HG03469 (cell line): ENCODE data around the gene VCAN.
A peak's percentile ranks its signal among the peaks of the same experiment; 100 is the strongest.

ENCODE experiments used
- ATAC-seq: cut with Tn5 transposase; IDR thresholded peaks from one replicate; pipeline ENCODE4 v1.9.1; 2021; ENCODE audit warnings: mild to moderate bottlenecking, moderate library complexity, moderate number of reproducible peaks; ENCODE audit not compliant: unreplicated experiment

VCAN gene

DNA sequence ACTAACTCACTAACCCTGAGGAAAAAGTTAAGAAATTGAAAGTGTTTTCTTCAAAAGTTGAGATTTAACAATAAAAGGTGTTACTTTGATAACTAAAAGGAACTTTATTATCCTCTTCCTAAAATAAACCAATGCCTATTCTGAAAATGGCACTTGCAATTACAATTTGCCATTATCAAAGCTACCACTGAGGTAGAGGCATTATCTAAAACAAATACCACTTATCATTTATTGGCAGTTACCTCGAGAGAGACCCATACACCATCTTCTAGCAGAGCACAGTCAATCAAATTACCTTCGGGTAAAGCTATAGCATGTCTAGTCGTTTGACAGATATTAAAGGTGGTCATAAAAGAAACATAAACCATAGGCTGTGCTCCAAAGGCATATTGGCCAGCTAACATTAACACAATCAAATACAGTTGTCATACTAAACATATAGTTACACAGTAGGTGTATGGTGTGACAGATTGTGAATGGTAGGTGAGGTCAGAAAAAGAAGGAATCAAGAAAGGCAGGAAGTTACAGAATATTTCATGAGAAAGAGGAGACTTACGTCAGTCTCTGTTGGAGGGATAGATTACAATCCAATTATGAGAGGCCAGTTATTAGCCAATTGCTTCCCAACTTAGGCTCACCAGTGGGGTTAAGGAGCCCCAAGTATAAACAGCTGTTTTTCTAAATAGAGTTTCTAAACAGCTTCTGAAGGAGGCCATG is 56.3 kb downstream of the VCAN start:
- no peak for ATAC-seq

DNA sequence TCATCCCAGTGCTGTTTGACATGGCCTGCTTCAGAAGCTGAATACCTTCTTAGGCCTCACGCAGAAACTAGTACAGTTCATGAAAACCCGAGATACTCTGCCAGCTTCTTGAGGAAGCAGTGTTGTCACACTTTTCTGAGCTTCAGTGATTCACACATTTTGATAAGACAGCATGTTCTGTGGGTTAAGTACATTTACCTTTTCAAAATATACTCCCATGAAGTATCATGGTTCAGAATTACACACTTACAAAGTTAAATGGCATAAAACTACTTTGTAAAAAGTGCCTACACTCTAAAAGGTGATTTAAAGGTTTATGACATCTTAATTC is 56.9 kb downstream of the VCAN start:
- ATAC-seq = no peak

DNA sequence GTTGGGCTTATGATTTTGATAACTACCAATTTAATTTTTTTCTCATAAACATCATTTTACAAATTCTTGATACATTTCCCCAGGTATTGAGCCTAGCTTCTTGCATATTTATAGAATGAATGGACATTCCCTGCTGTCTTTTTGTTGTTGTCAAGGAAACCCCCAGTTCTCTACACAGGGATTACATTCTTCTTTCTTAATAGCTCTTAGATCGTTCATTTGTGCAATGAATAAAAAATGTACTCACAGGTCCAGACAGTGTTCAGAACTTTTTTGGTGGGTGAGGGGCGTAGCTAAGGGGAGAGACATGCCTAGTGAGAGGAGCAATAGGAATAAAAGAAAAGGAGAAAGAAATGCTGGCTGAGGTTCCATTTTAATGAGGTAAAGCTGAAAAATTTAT is 58.6 kb downstream of the VCAN start:
- ATAC-seq = no peak

DNA sequence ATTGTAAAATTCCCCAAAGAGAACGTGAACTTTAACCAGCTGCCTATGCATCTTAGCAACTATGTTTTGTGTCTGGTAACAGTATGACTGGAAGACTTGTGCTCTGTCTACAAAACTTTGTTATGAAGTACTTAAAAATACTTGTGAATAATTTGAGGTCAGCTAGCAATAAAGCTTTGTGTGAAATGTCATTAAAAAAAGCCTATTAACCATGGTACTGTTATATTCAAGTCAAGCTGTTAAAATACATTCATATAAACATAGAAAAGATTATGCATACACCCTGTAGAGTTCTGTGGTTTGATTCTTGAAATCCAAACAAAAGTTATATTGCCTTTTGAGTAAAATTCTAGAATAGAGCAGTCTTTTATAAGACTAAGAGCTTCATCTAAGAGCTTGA is 60.1 kb downstream of the VCAN start:
- no peak for ATAC-seq

DNA sequence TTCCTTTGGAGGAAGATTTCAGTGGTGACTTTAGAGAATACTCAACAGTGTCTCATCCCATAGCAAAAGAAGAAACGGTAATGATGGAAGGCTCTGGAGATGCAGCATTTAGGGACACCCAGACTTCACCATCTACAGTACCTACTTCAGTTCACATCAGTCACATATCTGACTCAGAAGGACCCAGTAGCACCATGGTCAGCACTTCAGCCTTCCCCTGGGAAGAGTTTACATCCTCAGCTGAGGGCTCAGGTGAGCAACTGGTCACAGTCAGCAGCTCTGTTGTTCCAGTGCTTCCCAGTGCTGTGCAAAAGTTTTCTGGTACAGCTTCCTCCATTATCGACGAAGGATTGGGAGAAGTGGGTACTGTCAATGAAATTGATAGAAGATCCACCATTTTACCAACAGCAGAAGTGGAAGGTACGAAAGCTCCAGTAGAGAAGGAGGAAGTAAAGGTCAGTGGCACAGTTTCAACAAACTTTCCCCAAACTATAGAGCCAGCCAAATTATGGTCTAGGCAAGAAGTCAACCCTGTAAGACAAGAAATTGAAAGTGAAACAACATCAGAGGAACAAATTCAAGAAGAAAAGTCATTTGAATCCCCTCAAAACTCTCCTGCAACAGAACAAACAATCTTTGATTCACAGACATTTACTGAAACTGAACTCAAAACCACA is 67.4 kb downstream of the VCAN start:
- peak; percentile 79 for ATAC-seq

DNA sequence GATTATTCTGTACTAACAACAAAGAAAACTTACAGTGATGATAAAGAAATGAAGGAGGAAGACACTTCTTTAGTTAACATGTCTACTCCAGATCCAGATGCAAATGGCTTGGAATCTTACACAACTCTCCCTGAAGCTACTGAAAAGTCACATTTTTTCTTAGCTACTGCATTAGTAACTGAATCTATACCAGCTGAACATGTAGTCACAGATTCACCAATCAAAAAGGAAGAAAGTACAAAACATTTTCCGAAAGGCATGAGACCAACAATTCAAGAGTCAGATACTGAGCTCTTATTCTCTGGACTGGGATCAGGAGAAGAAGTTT is 67.9 kb downstream of the VCAN start:
- ATAC-seq = no peak

DNA sequence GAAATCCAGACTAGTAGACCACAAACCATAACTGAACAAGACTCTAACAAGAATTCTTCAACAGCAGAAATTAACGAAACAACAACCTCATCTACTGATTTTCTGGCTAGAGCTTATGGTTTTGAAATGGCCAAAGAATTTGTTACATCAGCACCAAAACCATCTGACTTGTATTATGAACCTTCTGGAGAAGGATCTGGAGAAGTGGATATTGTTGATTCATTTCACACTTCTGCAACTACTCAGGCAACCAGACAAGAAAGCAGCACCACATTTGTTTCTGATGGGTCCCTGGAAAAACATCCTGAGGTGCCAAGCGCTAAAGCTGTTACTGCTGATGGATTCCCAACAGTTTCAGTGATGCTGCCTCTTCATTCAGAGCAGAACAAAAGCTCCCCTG is 68.6 kb downstream of the VCAN start:
- ATAC-seq = no peak

DNA sequence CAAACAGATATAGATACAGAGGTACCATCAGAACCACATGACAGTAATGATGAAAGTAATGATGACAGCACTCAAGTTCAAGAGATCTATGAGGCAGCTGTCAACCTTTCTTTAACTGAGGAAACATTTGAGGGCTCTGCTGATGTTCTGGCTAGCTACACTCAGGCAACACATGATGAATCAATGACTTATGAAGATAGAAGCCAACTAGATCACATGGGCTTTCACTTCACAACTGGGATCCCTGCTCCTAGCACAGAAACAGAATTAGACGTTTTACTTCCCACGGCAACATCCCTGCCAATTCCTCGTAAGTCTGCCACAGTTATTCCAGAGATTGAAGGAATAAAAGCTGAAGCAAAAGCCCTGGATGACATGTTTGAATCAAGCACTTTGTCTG is 69.2 kb downstream of the VCAN start:
- ATAC-seq = no peak

DNA sequence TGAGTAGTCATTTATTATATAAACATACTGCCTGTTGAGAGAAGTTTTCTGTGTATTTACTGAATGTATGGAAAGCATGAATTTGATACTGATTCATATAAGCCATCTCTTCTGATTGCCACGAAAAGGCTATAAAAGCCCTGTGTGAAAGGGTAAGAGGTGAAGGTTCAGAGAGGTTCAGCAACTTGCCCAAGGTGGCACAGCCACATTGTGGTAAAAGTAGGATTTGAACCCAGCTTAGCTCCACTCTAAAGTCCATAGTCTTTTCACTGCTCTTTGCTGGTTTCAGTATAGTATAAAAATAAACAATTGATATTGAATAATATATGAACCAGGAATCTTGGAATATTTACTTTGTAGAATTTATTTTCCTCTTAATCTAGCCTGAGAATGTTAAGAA is 71.3 kb downstream of the VCAN start:
- no peak for ATAC-seq

DNA sequence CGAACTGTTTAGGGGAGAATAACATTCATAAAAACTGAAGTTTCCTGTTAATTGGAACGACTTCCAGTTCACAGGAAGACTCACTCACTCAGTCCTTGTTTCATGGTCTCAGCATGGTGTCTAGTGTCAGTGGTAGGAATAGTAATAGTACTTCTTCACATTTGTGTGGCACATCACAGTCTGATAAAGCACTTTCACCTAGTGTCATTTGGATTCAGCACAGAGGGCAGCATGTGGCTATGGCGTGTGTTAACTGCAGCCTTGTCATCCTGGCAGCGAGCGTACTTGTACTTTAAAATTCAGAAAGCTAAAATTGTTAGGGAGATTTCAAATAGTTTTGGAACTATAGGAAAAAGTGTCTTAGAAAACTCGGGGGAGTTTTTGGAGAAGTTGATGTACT is 72.4 kb downstream of the VCAN start:
- ATAC-seq = no peak

DNA sequence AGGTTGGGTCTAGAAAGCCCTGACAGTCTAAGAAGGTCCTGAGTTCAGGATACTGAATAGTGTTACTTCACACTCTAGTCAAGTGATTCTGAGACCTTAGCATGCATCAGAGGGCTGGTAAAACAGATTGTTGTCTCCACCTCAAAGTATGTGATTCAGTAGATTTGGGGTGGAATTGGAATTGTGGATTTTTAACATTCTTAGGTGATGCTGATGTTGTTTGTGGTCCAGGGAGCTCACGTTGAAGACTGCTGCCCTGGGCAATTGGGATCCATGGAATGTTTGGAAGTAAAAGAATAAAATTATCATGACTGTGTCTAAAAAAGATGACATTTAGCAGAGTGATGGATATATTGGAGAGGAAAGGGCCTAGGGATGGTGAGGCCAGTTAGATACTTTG is 75.6 kb downstream of the VCAN start:
- no peak for ATAC-seq

DNA sequence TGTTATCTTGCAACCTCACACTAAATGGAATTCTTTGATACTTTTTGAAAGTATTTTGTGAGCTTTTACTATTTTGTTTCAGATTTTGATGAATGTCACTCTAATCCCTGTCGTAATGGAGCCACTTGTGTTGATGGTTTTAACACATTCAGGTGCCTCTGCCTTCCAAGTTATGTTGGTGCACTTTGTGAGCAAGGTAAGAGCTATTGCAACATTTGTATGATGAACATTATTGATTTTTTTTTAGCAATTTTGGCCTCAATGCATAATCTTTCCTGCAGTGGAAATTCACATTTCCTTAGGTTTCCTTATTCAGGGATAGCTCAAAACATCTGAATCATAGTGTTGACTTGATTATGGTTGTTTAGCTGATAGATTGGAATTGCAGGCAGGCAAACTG is 76.3 kb downstream of the VCAN start:
- no peak for ATAC-seq

DNA sequence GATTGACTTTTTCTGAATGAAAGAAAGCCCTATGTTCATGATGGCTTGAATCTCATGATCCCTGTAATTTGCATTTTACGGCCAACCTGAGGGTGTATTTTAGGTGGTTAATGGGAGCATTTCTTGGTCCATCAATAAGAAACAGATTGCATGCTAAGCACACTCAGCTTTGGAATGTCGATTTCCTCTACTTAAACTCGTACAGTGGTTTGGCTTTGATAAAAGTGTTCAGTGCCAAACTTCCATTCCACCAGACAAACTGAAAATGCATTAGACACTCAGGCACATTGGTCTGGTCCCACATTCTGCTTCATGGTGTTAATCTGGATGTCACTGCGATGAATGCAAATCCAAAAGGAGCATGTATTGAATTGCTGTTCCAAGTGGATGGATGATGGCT is 77.0 kb downstream of the VCAN start:
- ATAC-seq = no peak

DNA sequence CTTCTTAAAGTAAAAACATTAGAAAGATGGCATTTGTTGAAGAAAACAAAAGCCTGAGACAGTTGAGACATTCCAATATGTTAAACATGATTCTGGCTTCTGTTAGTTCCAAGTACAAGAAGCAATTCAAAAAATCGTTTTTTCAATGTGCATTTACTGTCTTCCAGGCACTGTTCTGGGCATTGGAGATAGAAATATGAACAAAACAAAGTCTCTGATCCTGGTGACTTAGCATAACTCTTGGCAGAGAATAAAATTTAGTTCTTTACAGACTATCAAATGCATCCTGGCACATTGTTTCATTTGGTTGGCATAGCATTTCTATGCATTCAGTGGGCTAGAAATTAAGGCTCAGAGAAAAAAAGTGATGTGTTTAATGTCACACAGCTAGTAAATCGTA is 77.5 kb downstream of the VCAN start:
- ATAC-seq = no peak

DNA sequence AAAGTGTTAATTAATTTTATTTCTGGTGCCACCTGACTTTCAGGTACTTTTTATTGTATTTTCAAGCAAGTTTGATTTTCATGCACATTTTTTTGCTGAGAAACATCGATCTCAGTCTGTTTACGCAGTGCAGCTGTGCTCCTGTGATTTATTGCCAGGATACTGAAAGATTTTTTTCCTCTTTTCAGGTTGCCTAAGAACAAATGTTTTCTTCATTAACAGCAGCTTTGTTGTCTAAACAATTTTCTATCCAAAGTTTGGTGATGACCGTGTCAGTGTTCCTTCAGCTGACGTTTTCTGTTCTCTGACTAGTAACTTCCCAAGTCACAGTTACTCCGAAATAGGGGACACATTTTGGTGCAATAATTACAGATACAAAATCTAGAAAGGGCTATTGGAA is 78.1 kb downstream of the VCAN start:
- no peak for ATAC-seq

DNA sequence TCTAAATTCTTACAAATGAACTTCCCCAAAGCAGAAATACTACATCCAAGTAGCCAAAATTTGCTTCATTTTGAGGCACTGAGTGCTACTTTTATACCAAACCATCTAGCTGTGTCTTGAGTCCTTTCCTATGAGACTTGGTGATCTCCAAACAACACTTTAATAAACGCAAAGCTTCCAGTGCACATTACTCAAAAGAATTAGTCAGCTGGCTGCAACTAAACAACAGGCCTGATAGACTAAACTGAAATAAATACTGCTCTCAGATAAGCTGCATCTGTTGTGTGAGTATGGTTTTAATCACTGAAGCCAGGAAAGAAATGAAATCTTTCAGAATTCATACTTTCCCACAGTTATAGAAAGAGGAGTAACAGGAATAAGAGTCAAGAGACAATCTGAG is 80.3 kb downstream of the VCAN start:
- no peak for ATAC-seq

DNA sequence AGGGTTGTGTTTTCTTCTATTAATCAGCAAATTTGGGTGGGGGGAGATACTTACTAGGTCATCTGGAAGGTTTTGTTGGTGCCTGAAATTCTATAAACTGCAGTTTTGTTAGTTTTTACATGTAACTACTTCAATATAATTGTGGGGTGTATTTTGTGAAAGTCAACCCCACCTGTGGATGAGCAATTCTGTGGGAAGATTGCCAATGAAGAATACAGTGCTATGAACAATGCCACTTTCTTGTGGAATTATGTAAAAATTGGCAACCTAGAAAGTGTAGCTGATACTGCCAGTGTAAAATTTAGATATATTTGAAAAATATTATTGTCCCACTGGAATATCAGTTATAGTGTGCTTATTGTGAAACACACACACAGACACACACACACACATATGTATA is 80.7 kb downstream of the VCAN start:
- no peak for ATAC-seq

DNA sequence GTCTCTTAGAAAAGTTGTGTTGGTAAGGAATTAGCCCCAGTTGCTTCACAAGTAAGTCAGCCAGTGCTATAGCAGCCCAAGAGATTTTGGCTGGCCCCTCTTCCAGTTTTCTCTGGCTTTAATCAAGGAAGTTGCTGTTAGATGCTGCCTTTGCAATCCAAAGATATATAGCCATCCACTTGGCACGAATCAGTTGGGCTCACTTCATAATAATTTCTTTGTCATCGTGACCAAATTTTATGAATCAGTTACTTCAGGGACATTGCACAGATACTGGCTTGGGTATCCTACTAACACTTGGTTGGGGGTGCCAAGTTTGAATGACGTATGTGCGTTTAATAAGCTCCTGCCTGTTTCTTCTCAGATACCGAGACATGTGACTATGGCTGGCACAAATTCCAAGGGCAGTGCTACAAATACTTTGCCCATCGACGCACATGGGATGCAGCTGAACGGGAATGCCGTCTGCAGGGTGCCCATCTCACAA is 81.5 kb downstream of the VCAN start:
- no peak for ATAC-seq

DNA sequence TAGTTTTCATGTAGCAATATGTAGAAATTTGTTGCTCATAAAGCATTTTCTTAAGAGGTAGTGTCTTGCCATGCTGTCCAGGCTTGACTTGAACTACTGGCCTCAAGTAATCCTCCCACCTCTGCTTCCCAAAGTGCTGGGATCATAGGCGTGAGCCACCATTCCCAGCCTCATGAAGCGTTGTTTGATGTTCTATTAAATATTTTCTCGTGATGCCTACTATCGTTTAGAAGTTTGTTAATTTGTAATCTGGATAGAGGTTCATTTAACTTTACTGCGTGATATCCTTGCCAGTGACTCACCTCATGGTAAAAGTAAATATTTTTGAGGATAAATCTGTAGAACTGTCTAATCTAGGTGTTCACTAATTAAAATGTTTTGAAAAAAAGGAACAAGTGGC is 82.6 kb downstream of the VCAN start:
- no peak for ATAC-seq

DNA sequence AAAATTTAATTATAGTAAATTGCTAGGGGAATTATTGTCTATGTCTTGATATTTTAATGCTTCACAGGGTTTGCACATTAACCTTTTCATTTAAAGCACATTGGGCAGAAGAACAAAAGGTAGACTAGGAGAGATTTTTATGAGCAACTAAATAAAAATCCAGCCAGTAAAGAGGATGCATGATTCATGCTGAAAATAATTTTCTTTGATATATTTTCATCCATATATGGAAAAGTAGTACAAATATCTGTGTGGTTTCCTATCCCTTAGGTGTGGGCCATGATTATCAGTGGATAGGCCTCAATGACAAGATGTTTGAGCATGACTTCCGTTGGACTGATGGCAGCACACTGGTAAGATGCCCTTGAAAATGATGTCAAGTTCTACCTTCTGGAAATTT is 83.1 kb downstream of the VCAN start:
- no peak for ATAC-seq

DNA sequence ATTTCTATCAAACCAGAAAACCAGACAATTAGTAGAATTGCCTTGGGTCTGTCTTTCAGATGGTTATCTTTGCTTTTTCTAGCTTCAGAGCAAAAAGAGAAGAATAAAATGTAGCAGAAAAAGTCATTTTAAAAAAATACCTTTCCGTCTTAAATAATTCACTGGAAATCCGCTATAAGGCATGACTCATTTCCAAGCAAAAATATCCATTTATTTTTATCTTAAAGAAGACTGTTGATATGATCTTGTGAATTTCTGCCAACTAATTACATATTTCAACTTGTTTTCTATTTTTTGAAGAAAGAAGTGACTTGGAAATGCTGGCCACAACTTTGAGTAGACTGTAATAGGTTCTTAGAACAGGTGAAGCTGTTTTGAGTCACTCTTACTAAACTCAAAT is 83.7 kb downstream of the VCAN start:
- ATAC-seq = no peak

DNA sequence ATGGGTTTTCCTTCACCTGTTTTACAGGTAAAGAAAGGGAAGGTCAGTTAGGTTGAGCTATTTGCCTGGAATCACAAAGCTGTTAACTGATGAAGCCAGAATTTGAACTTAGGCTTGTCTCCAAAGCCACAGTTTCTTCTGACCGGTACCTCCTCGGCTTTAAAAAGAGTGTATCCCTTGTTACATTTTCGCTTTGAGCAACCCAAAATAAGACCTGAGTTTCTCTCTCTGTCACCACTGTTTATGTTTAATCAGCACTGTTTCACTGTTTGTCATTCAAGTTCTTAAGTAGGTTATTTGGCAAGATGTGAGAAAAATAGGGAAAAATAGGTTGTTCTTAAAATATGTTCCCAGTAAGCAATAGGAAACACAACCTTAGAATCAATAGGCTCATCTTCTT is 84.6 kb downstream of the VCAN start:
- no peak for ATAC-seq
